ENCODE data around the gene ANO2.

The ANO2 gene

GRCh38 chr12:5582018-5582417 lies 363.0 kb downstream of the ANO2 start:
- no peak for DNase-seq (ENCODE audit: low read depth in 3 of 3)

DNA sequence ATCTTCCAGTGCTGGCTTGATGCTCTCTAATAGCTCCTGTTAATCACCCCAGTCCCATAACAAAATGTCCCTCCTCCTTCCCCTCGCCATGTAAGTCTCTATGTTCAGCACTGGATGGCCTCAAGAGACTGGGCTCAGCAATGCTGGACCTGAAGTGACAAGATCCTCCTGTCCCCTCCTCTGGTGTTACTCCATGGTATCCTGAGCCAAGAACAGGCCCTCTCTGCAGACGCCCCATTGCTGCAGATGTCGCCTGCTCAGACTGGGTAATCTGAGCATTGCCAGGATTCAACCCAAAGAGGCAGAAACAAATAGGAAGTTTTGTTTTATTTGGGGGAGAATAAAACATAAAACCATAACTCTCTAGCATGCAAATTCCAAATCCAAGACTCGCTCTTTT lies 363.4 kb downstream of the ANO2 start:
- DNase-seq (ENCODE audit: low read depth in 3 of 3), result no peak

GRCh38 chr12:5581019-5581418 lies 364.0 kb downstream of the ANO2 start:
- DNase-seq (ENCODE audit: low read depth in 3 of 3), result no peak

DNA sequence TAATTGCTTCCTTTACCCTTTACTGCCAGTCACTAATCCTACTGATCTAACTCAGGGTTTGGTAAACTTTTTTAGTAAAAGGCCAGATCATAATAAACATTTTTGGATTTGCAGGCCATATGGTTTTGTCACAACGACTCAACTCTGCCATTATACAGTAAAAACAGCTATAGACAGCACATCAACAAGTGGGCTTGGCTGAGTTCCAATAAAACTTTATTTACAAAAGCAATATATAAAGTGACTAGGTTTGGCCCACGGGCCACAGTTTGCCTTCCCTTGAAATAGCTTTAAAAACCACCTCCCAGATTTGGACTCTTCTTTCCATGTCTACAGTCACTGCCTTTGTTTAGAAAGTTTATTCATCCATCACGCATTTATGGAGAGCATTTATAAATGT lies 366.3 kb downstream of the ANO2 start:
- no peak for DNase-seq (ENCODE audit: low read depth in 3 of 3)

GRCh38 chr12:5577741-5578140 lies 367.3 kb downstream of the ANO2 start:
- DNase-seq (ENCODE audit: low read depth in 3 of 3), result no peak

DNA sequence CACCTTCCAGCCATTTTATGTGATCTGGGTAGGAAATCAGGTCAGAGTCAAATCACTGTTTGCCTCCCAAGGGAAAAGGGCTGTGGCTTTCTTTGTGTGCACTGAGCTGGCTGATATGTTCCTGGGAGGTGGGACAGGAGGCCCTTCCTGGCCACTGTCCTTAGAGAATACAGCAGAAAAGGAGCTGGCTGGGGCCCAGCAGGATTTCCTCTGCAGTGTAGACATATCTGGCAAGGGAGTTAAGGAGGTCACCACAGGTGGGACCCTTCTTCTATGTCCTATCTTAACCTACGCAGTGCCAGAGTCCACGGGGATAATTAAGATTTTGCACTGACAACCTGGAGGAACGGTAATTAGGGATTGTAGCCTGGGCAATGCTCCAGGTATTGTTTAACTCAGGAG lies 367.8 kb downstream of the ANO2 start:
- DNase-seq (ENCODE audit: low read depth in 3 of 3), result no peak

- DNase-seq (ENCODE audit: low read depth in 3 of 3), result no peak
These were observed 369.1 kb downstream of the ANO2 start for GRCh38 chr12:5575987-5576386.

DNA sequence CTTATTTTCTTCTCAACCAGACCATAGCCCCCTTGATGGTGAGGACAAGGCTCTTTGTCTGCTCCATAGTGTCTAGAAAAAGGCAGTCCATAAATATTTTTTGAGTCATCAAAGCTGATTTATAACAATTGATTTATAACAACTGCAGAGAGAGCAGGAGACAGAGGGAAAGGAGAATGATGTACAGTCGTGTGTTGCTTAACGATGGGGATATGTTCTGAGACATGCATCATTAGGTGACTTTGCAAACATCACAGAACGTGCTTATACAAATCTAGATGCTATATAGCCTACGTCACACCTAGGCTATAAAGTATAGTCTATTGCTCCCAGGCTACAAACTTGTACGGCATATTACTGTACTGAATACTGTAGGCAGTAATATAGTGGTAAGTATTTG lies 369.8 kb downstream of the ANO2 start:
- no peak for DNase-seq (ENCODE audit: low read depth in 3 of 3)

GRCh38 chr12:5573390-5573789 lies 371.7 kb downstream of the ANO2 start:
- no peak for DNase-seq (ENCODE audit: low read depth in 3 of 3)

DNA sequence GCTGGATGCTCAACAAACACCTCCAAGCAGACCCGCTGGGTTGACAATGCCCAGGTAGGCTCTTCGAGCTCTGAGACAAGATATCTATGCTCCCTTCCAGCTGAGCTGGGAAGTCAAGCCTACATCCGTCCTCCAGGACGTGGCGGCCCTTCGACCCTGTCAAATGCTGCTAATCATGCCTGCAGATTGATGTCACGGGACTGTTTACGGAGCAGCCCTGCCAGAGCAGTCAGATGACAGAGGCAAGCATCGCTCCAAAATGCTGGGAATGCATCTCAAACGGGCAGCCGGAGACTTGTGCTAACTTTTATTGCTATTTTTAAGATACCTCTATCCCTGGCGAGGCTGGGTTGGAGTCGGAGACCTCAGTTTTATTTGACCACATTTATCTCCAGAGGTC lies 373.9 kb downstream of the ANO2 start:
- no peak for DNase-seq (ENCODE audit: low read depth in 3 of 3)

DNA sequence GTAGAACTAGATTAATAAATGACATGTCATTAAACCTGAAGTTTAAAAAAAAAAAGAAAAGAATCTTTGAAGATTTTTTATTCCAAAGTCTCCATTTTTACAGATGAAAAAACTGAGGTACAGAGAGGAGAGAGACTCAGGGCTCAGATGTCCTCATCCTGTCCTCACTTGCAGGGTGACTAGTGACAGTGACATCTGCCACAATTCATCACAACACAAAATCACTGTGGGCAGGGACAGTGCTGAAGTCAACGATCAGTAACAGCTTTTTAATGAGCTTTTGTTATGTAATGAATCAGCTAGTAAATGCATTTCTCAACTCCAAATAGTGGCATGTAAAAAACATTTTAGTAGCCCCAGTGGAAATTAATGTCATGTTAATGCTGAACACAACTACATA lies 374.6 kb downstream of the ANO2 start:
- no peak for DNase-seq (ENCODE audit: low read depth in 3 of 3)

DNA sequence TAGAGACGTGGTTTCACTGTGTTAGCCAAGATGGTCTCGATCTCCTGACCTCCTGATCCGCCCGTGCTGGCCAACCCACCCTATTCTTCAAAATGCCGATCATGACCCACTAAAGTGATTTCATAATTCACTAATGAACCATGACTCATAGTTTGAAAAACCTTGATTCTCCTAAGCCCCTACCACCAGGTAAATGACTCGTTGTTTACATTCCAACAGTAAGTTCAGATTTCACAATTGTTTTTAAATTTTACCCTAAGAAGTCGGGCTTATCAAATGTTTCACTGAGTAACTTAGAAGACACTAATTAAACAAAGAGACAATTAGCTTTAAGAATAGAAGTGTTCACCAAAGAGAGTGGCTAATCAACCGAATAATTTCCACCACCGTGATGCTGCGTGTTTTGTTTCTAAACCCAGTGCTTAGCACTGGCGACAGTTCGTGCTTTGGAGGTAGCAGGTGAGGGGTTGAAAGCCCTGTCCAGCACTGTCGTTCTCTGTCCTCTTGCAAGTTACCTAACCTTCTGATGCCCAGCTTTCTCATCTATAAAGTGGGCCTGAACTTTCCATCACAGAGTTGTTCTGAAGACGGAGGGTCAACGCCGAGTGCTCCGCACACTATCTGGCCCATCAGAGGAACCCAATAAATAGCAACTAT lies 376.6 kb downstream of the ANO2 start:
- no peak for DNase-seq (ENCODE audit: low read depth in 3 of 3)

DNA sequence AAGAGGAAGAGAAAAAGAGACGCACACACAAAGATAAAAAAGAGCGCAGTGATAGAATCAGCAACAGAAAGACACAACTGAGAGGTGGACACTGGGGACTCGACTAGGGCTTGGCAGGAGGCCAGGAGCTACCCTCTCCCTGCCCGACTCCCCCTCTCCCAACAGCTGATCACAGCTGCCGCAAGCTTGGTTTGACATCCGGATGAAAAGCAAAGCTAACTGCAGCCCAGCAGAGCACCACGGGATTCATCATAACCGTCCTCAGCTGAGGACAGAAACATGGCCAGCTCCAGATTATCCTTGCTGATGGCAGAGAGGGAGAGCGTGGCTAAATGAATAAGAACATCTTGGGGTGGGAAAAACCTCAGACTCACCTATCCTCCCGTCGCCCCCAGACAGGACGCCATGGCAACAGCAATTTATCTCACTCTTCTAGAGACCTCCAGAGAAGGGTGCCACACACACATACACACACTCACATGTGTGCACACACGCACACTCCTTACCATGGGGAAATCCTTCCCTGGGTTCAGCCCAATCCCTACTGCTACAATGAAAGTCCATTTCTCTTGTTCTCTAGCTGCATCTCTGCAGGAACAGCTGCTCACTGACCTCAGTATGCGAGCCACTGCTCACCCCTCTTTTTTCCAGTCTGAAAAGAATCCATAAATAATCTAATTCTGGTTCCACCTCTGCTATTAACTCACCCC lies 377.9 kb downstream of the ANO2 start:
- DNase-seq (ENCODE audit: low read depth in 3 of 3), result no peak

DNA sequence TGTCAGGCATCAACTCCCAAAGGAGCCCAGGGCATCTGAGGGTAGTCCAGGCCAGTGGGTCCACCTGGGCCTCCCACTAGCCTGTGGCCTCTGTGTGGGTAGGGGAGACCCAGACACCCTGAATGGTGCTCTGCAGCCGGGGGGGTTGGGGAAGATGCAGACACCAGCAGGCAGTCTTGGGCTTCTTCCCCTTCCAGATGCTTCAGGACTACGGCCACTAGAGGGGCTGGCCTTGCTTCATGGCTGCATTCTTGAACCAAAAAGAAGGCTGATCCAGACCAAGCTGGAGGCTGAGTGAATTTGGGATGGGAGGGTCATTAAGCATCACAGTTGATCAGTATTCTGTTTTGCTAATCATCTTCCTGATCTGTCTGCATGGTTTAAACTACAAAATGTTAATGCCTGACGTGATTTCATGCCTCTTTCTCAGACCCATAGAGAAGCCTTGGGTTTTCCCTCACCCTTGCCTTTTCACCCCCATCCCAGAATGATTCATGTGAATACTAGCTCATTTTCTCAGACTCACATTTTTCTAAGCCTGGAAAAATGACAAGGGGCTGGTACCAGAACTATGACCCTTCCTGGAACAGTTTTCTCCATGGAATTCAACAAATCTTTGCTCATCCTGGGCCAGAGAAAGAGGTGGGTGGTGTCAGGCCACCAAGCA lies 379.0 kb downstream of the ANO2 start:
- no peak for DNase-seq (ENCODE audit: low read depth in 3 of 3)

DNA sequence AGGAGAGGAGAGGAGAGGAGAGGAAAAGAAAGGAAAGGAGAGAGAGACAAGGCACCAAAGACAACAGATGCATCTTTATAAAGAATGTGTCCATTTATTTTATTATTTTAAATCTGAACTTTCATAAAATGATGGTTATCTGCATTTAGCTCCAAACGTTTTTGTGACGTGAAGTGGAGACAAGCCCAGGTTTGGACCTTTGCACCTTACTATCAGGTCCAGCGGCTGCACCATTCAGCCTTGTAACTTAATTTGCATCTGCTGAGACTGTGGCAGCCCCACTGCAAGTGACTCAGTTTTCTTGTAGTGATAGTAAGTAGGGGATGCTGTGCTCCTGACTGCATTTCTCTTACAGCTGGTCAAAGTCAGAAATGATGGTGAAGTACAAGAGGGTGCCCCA lies 382.5 kb downstream of the ANO2 start:
- DNase-seq (ENCODE audit: low read depth in 3 of 3), result no peak

GRCh38 chr12:5561846-5562245 lies 383.2 kb downstream of the ANO2 start:
- no peak for DNase-seq (ENCODE audit: low read depth in 3 of 3)

DNA sequence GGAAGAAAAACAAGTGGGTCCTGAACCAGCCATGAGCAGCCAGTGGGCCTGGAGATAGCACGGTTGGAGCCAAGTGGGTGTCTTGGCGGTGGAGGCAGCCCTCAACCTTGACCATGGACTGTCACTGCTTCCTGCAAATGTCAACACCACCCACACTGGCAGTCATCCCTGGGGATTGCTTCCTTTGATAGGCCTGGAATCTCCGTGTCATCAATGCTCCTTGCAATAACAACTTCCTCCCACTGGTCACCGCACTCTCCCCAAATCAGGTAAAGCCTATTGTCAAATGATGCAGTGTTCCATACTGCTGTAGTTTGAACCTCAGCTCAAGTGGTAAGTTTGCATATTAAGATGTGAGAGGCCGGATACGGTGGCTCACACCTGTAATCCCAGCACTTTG lies 384.0 kb downstream of the ANO2 start:
- no peak for DNase-seq (ENCODE audit: low read depth in 3 of 3)

DNA sequence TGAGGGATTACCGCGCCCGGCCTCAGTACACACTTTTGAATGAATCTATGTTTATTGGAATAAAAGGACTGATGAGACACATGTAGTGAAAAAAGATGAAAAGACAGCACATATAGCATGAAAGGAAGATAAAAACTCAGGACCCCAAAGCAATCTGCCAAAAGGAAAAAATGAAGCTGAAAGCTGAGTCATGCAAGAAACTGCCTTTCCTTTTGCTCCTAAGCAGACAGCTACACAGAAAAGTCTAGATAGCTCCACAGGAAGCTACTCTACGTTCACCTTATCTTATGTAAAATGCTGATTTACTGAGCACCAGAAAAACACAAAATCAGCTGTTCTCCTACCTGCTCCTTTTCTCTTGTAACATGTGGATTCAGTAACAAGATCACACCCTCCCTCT lies 384.8 kb downstream of the ANO2 start:
- DNase-seq (ENCODE audit: low read depth in 3 of 3), result no peak

DNA sequence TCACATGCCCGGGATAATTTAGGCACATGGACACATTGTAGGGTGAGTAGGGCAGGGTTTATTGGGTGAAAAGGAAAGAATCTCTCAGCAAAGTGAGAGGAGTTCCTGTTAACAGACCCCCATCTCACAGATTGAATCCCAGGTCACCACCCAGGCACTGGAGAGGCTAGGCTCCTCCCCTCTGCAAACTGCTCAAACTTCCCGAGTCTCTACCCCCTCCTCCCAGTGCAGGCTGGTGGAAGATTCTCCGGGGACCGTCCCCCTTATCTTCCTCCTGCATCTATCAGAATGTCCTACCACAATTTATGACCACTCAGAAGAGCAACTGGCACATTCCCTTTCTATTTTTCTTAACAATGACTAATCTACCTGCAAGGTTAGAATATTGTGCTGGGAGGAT lies 387.2 kb downstream of the ANO2 start:
- no peak for DNase-seq (ENCODE audit: low read depth in 3 of 3)

- DNase-seq (ENCODE audit: low read depth in 3 of 3), result no peak
These were observed 387.9 kb downstream of the ANO2 start for GRCh38 chr12:5556946-5557673.

GRCh38 chr12:5556033-5556614 lies 388.9 kb downstream of the ANO2 start:
- DNase-seq (ENCODE audit: low read depth in 3 of 3), result no peak

GRCh38 chr12:5554711-5555110 lies 390.3 kb downstream of the ANO2 start:
- DNase-seq (ENCODE audit: low read depth in 3 of 3), result no peak

Data from stimulated activated CD4-positive, alpha-beta T cell treated with anti-CD3 and anti-CD28 coated beads, TNF-alpha, amount 100 ng/mL, for 4 hours (primary cell).